Activated T-cell treated with anti-CD3 and anti-CD28 coated beads, Interleukin-2, amount 50 U/mL, for 24 hours (primary cell): ENCODE results near the gene SART3.
"Not testable (repeated sequence)": the region's sequence is repeated elsewhere in the genome, so short reads cannot be mapped to it uniquely, and the experiment has no call there.

Experiments used
- DNase-seq: peaks from one replicate; pipeline ENCODE4 v3.0.0-alpha.2; 2020
- H3K27ac Mint-ChIP-seq: 2 replicates; pipeline ENCODE4 v1.8.0; 2020; ENCODE audit warnings: mild to moderate bottlenecking, mixed read lengths
- H3K27me3 Mint-ChIP-seq: 2 replicates; pipeline ENCODE4 v1.8.0; 2020; ENCODE audit warnings: mixed read lengths
- H3K36me3 Mint-ChIP-seq: 2 replicates; pipeline ENCODE4 v1.8.0; 2020; ENCODE audit warnings: low read depth, mixed read lengths
- H3K4me1 Mint-ChIP-seq: 2 replicates; pipeline ENCODE4 v1.8.0; 2020; ENCODE audit warnings: low read depth, mixed read lengths
- H3K4me3 Mint-ChIP-seq: 2 replicates; pipeline ENCODE4 v1.8.0; 2020; ENCODE audit warnings: mild to moderate bottlenecking, moderate library complexity, mixed read lengths
- H3K9me3 Mint-ChIP-seq: 2 replicates; pipeline ENCODE4 v1.8.0; 2020; ENCODE audit warnings: mixed read lengths

The SART3 gene

GRCh38 chr12:108495823-108496579, 65.0 kb downstream of the SART3 start:
- DNase-seq = no peak
- H3K27ac Mint-ChIP-seq = no peak overlapping the region
- H3K4me3 Mint-ChIP-seq = no peak overlapping the region
- peaks cover 68% of the 10 kb centered on the region for H3K27me3 Mint-ChIP-seq
- H3K4me1 Mint-ChIP-seq = no peaks in the 10 kb centered on the region
- no peaks in the 10 kb centered on the region for H3K36me3 Mint-ChIP-seq
- no peaks in the 10 kb centered on the region for H3K9me3 Mint-ChIP-seq

- H3K4me1 Mint-ChIP-seq = no peaks in the 10 kb centered on the region
- peaks cover 69% of the 10 kb centered on the region for H3K27me3 Mint-ChIP-seq
- no peaks in the 10 kb centered on the region for H3K36me3 Mint-ChIP-seq
- H3K27ac Mint-ChIP-seq = no peak overlapping the region
- H3K4me3 Mint-ChIP-seq = no peak overlapping the region
- DNase-seq = no peak
- no peaks in the 10 kb centered on the region for H3K9me3 Mint-ChIP-seq
Observed at GRCh38 chr12:108495054-108495453, 65.9 kb downstream of the SART3 start.

DNA sequence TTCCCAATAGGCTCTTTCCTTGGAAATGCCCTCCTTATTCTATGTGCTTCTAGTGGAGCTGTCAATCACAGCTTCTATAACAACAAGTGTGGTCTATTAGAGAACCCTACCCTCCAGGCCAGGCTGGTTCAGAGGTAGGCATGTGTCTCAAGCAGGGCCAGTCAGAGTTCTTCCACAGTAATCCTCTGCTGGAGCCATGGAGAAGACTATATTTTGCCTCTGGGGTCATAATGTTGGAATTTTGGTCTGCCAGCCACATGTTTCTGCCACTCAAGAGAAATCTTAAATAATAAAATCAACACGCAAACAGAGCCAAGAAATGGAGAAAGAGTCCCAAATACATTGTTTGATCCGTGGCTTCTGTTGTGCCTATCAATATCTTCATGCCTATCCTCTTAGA, 69.7 kb downstream of the SART3 start:
- no peak overlapping the region for H3K27ac Mint-ChIP-seq
- no peaks in the 10 kb centered on the region for H3K36me3 Mint-ChIP-seq
- H3K4me3 Mint-ChIP-seq = no peak overlapping the region
- peaks cover 6% of the 10 kb centered on the region for H3K9me3 Mint-ChIP-seq
- no peak for DNase-seq
- H3K27me3 Mint-ChIP-seq = peaks cover 66% of the 10 kb centered on the region
- H3K4me1 Mint-ChIP-seq = no peaks in the 10 kb centered on the region

DNA sequence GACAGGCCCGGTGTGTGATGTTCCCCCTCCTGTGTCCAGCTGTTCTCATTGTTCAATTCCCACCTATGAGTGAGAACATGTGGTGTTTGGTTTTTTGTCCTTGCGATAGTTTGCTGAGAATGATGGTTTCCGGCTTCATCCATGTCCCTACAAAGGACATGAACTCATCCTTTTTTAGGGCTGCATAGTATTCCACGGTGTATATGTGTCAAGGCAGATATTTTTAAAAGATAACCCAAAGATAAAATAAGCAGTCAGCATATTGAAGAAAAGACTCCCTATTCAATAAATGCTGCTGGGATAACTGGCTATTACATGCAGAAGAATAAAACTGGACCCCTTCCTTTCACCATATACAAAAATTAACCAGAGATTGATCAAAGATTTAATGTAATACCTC, 73.9 kb downstream of the SART3 start:
- H3K9me3 Mint-ChIP-seq, H3K27ac Mint-ChIP-seq, DNase-seq, H3K4me1 Mint-ChIP-seq, H3K36me3 Mint-ChIP-seq, H3K4me3 Mint-ChIP-seq: not testable (repeated sequence)
- peaks cover 47% of the 10 kb centered on the region for H3K27me3 Mint-ChIP-seq

DNA sequence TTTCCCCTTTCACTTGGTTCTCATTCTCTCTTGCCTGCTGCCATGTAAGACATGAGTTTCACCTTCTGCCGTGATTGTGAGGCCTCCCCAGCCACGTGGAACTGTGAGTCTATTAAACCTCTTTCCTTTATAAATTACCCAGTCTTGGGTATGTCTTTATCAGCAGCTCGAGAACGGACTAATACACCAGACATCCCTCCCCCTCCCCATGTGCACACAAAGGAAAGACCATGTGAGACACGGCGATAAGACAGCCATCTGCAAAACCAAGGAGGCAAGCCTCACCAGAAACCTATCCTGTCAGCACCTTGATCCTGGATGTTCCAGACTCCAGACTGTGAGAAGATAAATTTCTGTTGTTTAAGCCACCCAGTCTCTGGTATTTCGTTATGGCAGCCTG, 75.6 kb downstream of the SART3 start:
- not testable (repeated sequence) for H3K4me1 Mint-ChIP-seq, DNase-seq, H3K27ac Mint-ChIP-seq, H3K4me3 Mint-ChIP-seq, H3K36me3 Mint-ChIP-seq, H3K9me3 Mint-ChIP-seq
- H3K27me3 Mint-ChIP-seq = peaks cover 47% of the 10 kb centered on the region

DNA sequence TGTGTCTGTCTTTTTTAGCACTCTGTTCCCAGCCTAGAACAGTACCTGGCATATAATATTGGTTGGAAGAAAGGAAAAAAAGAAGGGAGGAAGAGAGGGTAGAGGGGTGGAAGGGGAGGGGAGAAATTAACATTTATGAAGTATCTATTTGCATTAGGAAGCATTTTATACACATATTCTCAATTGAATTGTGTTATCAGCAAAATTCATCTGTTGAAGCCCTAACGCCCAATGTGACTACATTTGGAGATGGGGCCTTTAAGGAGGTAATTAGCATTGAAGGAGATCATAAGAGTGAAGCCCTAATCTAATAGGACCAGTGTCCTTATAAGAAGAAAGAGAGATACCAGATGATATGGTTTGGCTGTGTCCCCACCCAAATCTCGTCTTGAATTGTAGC, 76.1 kb downstream of the SART3 start:
- no peak overlapping the region for H3K27ac Mint-ChIP-seq
- H3K36me3 Mint-ChIP-seq = no peaks in the 10 kb centered on the region
- H3K9me3 Mint-ChIP-seq = peaks cover 6% of the 10 kb centered on the region
- peaks cover 50% of the 10 kb centered on the region for H3K27me3 Mint-ChIP-seq
- no peaks in the 10 kb centered on the region for H3K4me1 Mint-ChIP-seq
- H3K4me3 Mint-ChIP-seq = no peak overlapping the region
- no peak for DNase-seq

DNA sequence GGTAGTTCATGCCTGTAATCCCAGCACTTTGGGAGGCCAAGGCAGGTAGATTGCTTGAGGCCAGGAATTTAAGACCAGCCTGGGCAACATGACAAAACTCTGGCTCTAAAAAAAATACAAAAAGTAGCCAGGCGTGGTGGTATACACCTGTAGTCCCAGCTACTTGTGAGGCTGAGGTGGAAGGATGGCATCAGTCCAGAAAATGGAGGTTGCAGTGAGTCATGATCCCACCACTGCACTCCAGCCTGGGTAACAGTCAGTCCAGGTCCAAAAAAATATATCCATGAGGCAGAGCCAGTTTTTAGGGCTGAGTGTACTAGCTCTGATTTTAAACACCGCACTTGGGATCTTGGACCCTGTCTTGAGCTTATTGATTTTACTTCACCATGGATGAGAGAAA, 76.5 kb downstream of the SART3 start:
- H3K27ac Mint-ChIP-seq = no peak overlapping the region
- DNase-seq = no peak
- no peaks in the 10 kb centered on the region for H3K36me3 Mint-ChIP-seq
- H3K4me3 Mint-ChIP-seq = no peak overlapping the region
- H3K4me1 Mint-ChIP-seq = no peaks in the 10 kb centered on the region
- peaks cover 54% of the 10 kb centered on the region for H3K27me3 Mint-ChIP-seq
- peaks cover 6% of the 10 kb centered on the region for H3K9me3 Mint-ChIP-seq

DNA sequence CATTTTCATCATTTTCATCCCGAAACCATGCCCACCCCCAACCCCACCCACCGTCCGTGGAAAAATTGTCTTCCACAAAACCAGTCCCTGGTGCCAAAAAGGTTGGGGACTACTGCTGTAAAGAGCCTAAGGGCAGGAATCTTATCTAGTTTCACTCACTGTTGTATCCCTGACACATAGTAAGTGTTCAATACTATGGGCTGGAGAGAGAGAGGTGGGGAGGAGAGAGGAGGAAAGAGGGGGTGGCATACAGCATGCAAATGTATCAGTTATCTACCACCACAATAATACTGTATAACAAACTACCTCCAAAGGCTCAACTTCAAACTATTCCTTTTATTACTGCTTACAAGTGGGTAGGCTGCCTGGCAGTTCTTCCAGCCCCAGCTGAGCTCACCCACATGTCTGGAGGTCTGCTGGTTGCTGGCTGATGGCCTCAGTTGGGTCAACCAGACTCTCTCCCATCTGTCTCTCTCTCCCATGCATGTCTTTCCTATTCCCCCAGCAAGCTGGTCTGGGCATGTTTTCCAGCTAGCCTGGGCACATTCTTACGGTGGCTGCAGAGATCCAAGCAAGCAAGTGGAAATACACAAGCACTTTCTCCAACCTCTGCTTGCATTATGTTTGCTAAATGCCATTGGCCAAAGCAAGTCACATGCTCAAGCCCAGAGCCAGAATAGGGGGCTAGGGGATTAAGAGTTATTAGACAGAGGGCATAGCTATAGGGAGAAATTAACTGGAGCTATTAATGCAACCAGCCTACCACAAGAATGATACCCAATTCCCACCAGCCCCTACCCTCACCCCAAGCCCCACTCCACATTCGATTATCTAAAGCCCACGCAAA, 77.5 kb downstream of the SART3 start:
- Mint-ChIP-seq H3K27ac (no peak overlapping the region), H3K36me3 (no peaks in the 10 kb centered on the region), H3K4me1 (no peaks in the 10 kb centered on the region), H3K27me3 (peaks cover 53% of the 10 kb centered on the region), H3K4me3 (no peak overlapping the region), H3K9me3 (peaks cover 6% of the 10 kb centered on the region)
- no peak for DNase-seq

DNA sequence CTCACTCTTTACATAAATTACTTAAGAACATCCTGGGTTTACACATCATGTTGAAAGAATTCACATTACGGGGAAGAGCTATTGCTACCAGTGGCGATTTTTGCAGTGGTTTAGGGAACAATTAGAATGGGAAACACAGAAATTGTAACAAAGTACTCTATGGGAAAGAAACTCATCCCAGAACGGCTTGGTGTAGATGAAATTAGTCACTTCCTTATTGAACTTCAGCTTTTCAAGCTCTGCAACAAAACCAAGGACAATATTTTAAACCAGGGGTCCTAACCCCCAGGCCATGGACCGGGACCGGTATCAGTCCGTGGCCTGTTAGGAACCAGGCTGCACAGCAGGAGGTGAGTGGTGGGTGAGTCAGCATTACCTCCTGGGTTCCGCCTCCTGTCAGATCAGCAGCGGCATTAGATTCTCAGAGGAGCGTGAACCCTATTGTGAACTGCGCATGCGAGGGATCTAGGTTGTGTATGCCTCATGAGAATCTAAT, 78.2 kb downstream of the SART3 start:
- Mint-ChIP-seq H3K27ac (no peak overlapping the region), H3K4me3 (no peak overlapping the region), H3K27me3 (peaks cover 47% of the 10 kb centered on the region), H3K4me1 (no peaks in the 10 kb centered on the region), H3K36me3 (no peaks in the 10 kb centered on the region), H3K9me3 (peaks cover 6% of the 10 kb centered on the region)
- DNase-seq = no peak

- no peak for DNase-seq
- Mint-ChIP-seq H3K4me1 (no peaks in the 10 kb centered on the region), H3K36me3 (no peaks in the 10 kb centered on the region), H3K27ac (no peak overlapping the region), H3K4me3 (no peak overlapping the region), H3K27me3 (peaks cover 29% of the 10 kb centered on the region), H3K9me3 (no peaks in the 10 kb centered on the region)
Observed at GRCh38 chr12:108479364-108480070, 81.5 kb downstream of the SART3 start.

- Mint-ChIP-seq H3K27ac (no peak overlapping the region), H3K36me3 (no peaks in the 10 kb centered on the region), H3K4me3 (no peak overlapping the region), H3K27me3 (peaks cover 29% of the 10 kb centered on the region), H3K9me3 (no peaks in the 10 kb centered on the region), H3K4me1 (no peaks in the 10 kb centered on the region)
- no peak for DNase-seq
Observed at GRCh38 chr12:108478611-108479206, 82.3 kb downstream of the SART3 start.

DNA sequence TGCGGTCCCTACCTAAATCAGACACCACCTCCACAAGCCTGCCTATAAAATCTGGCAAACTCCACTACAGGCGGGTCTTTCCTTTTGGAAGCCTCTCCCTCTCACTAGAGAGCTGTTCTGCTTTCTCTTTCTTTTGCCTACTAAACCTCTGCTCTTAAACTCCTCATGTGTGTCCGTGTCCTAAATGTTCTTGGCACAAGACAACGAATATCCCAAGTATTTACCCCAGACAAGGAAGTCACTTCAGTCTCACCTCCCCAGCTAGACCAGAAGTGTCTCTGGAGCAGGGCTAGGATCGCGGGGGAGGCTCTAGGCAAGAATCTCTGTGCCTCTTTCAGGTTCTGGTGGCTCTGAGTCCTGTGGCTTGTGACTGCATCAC, 83.1 kb downstream of the SART3 start:
- Mint-ChIP-seq H3K36me3 (no peaks in the 10 kb centered on the region), H3K27me3 (peaks cover 32% of the 10 kb centered on the region), H3K9me3 (no peaks in the 10 kb centered on the region), H3K27ac (no peak overlapping the region), H3K4me3 (no peak overlapping the region), H3K4me1 (no peaks in the 10 kb centered on the region)
- DNase-seq = no peak

DNA sequence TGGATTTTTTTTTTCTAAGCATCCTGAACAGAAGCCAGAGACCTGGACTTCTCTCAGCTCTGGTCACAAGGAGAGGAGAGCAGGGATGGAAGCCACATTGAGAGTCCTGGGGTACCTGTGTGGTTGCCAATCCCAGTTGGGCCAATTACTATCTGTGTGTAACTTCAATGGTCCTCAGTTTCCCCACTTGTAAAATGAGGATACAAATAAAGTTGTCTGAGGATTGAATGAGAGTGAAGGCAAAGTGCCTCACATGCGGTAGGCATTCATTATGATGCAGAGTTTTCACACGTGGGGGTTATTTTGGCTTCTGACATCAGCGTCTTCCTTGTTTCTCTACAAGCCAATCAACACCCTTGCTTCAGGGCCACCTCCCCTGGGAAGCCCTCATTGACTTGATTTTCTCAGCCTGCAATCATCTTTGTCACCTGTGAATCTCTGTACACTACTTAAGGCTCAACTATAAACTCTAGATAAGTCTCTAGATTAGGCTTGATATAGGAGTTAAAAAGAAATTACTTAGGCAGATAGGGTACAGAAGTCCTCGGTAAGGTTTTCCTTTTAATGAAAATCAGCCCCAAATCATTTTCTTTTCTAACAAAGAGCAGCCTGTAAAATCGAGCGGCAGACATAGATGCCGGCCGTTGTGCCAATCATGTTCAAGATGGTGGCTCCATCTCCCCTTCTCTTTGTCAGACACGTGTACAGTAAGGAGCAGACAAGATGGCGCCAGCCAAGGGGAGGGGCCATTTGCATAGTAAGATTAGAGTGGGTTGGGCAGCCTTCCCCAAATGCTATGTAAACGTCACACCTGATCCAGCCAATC, 83.7 kb downstream of the SART3 start:
- Mint-ChIP-seq H3K36me3 (no peaks in the 10 kb centered on the region), H3K4me1 (no peaks in the 10 kb centered on the region), H3K4me3 (no peak overlapping the region), H3K9me3 (no peaks in the 10 kb centered on the region), H3K27ac (no peak overlapping the region), H3K27me3 (peaks cover 28% of the 10 kb centered on the region)
- no peak for DNase-seq

DNA sequence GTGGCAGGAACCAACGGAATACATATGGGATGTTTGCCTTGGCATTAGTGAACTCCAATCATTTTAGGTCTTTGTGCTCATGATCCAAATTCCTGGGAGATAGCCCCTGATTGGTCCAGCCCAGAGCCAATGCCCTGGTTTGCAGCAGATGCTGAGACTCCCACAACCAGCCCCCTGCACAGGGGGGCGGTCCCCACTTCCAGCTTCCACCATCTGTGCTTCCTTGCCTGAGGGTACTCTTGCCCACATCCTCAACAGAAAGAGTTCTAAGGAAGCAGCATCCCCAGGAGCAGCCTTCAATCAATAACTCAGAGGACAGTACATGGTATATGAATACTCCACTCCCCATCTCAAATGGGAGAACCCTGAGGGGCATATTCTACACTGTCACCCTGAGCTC, 85.6 kb downstream of the SART3 start:
- H3K27ac Mint-ChIP-seq = no peak overlapping the region
- H3K9me3 Mint-ChIP-seq = no peaks in the 10 kb centered on the region
- no peak for DNase-seq
- no peaks in the 10 kb centered on the region for H3K4me1 Mint-ChIP-seq
- no peaks in the 10 kb centered on the region for H3K36me3 Mint-ChIP-seq
- H3K4me3 Mint-ChIP-seq = no peak overlapping the region
- H3K27me3 Mint-ChIP-seq = peaks cover 18% of the 10 kb centered on the region
